Activated CD8-positive, alpha-beta T cell treated with anti-CD3 and anti-CD28 coated beads, Interleukin-2, amount 10 ng/mL, durations not matched to agents 7 days and 5 days (primary cell): Measurements from ENCODE around the gene ADAMTSL2. TPM values are rescaled to one million over a fixed set of nuclear protein-coding genes. Genes with fewer than 3 reads are reported as not detected.

Source experiments
- ATAC-seq: fragments of 150-1000 bp; cut with Tn5 transposase; one replicate; pipeline ENCODE4 v1.10.0; 2021; ENCODE audit warnings: moderate library complexity
- CTCF ChIA-PET: fragments of 350-600 bp; sonication (Branson Sonifier 250); formaldehyde crosslinking; loops from one replicate; lab custom pipeline; 2021; ENCODE audit warnings: antibody characterized with exemption; lab: Charles Lee
- POLR2A ChIA-PET: fragments of 350-600 bp; sonication (Branson Sonifier 250); formaldehyde crosslinking; loops from one replicate; lab custom pipeline; 2021; ENCODE audit warnings: antibody characterized with exemption; lab: Charles Lee
- DNase-seq: peaks from one replicate; pipeline ENCODE4 v3.0.0-alpha.2; 2020
- H3K27ac Mint-ChIP-seq: one replicate; pipeline ENCODE4 v1.8.0; 2021; ENCODE audit warnings: mild to moderate bottlenecking, mixed read lengths
- H3K27me3 Mint-ChIP-seq: one replicate; pipeline ENCODE4 v1.8.0; 2021; ENCODE audit warnings: low read depth, mixed read lengths
- H3K36me3 Mint-ChIP-seq: one replicate; pipeline ENCODE4 v1.8.0; 2021; ENCODE audit warnings: low read depth, mixed read lengths
- H3K4me1 Mint-ChIP-seq: one replicate; pipeline ENCODE4 v1.8.0; 2021; ENCODE audit warnings: low read depth, mixed read lengths
- H3K4me3 Mint-ChIP-seq: one replicate; pipeline ENCODE4 v1.8.0; 2021; ENCODE audit warnings: mild to moderate bottlenecking, mixed read lengths
- H3K9me3 Mint-ChIP-seq: one replicate; pipeline ENCODE4 v1.8.0; 2022; ENCODE audit warnings: mixed read lengths; ENCODE audit not compliant: insufficient read depth
- total RNA-seq, 2 experiments: library from RNA; stranded (reverse); gene quantifications; one replicate each; pipeline ENCODE4 v1.2.3, GENCODE V29; 2021

Gene ADAMTSL2
- total RNA-seq, 2 experiments from 2014 or later: not detected

- Mint-ChIP-seq H3K27me3 (peaks cover 3% of the 10 kb centered on the region), H3K36me3 (no peaks in the 10 kb centered on the region), H3K4me3 (no peak overlapping the region), H3K9me3 (no peaks in the 10 kb centered on the region), H3K4me1 (no peaks in the 10 kb centered on the region), H3K27ac (no peak overlapping the region)
- ATAC-seq (no peak), DNase-seq (no peak)
- POLR2A ChIA-PET: no interaction called here
- CTCF ChIA-PET: no interaction called here
Measured at GRCh38 chr9:133493428-133493827, 41.1 kb upstream of the ADAMTSL2 start.

DNA sequence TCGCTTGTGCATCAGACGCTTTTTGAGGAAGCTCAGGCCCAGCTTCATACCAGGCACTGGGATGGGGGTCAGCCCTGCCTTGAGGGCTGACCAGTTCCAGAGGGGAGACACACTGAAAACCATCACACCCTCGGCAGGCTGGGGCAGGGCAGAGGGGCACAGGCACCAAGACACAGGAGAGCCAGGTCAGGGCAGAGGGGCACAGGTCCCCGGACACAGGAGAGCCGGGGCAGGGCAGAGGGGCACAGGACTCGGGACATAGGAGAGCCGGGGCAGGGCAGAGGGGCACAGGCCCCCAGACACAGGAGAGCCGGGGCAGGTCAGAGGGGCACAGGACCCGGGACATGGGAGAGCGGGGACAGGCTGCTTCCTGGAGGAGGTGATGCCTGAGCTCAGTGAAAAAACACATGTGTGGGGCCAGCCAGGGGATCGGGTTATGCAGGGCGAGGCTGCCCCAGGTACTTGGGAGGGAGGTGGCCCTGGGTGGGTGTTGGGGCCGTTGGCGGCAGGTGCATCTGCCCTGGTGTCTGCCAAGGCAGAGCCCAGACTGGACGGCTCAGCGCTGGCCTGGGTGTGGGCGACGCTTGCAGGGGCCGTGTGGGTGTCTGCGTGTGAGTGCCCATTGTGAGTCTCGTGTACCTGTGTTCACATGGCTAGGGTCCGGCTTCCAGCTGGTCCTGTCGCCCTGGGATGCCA is 40.5 kb upstream of the ADAMTSL2 start:
- no peak for ATAC-seq
- no peak overlapping the region for H3K27ac Mint-ChIP-seq
- peaks cover 3% of the 10 kb centered on the region for H3K27me3 Mint-ChIP-seq
- ChIA-PET POLR2A (no interaction called here), CTCF (no interaction called here)
- no peak for DNase-seq
- H3K9me3 Mint-ChIP-seq: no peaks in the 10 kb centered on the region
- no peak overlapping the region for H3K4me3 Mint-ChIP-seq
- no peaks in the 10 kb centered on the region for H3K4me1 Mint-ChIP-seq
- H3K36me3 Mint-ChIP-seq: no peaks in the 10 kb centered on the region

GRCh38 chr9:133494636-133495326 is 39.7 kb upstream of the ADAMTSL2 start:
- no peak overlapping the region for H3K4me3 Mint-ChIP-seq
- no peaks in the 10 kb centered on the region for H3K9me3 Mint-ChIP-seq
- no peak overlapping the region for H3K27ac Mint-ChIP-seq
- H3K4me1 Mint-ChIP-seq: no peaks in the 10 kb centered on the region
- ChIA-PET POLR2A (no interaction called here), CTCF (interaction anchor here (1.3 to 2.1 kb wide), 2 partner anchors 8 to 248 kb away, joined by 3 to 15 read pairs; no protein-coding TSS in a partner anchor)
- H3K36me3 Mint-ChIP-seq: no peaks in the 10 kb centered on the region
- no peaks in the 10 kb centered on the region for H3K27me3 Mint-ChIP-seq
- no peak for DNase-seq
- ATAC-seq: no peak

DNA sequence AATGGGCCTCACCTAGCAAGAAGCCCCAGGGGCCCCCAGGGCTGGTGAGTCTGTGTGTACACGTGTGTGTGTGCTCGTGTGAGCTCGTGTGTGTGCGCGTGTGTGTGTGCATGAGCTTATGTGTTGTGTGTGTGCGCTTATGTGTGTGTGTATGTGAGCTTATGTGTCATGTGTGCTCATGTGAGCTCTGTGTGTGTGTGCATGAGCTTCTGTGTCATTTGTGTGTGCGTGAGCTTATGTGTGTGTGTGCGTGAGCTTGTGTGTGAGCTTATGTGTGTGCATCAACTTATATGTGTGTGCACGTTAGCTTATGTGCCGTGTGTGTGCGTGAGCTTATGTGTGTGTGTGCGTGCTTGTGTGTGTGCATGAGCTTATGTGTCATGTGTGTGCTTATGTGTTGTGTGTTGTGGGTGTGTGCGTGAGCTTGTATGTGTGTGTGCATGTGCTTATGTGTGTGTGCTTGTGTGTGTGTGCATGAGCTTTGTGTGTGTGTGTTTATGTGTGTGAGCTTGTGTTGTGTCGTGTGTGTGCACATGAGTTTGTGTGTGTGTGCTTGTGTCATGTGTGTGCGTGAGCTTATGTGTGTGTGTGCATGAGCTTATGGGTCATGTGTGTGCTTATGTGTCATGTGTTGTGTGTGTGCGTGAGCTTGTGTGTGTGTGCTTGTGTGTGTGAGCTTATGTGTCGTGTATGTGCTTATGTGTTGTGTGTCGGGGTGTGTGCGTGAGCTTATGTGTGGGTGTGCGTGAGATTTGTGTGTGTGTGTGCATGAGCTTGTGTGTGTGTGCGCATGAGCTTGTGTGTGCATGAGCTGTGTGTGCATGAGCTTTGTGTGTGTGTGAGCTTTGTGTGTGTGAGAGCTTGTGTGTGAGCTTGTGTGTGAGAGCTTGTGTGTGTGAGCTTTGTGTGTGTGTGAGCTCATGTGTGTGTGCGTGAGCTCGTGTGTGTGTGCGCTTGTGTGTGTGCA is 38.9 kb upstream of the ADAMTSL2 start:
- ATAC-seq (no peak), DNase-seq (no peak)
- Mint-ChIP-seq H3K27ac (no peak overlapping the region), H3K27me3 (peaks cover 4% of the 10 kb centered on the region), H3K4me1 (no peaks in the 10 kb centered on the region), H3K9me3 (no peaks in the 10 kb centered on the region), H3K36me3 (no peaks in the 10 kb centered on the region), H3K4me3 (no peak overlapping the region)
- ChIA-PET CTCF (interaction anchor here (1.3 to 2.1 kb wide), 2 partner anchors 9 to 248 kb away, joined by 3 to 15 read pairs; no protein-coding TSS in a partner anchor), POLR2A (interaction anchor here (0.8 kb wide), 1 partner anchor 10 kb away, joined by 5 read pairs; no protein-coding TSS in a partner anchor)

GRCh38 chr9:133496861-133497842 is 37.4 kb upstream of the ADAMTSL2 start:
- POLR2A ChIA-PET: no interaction called here
- Mint-ChIP-seq H3K9me3 (peaks cover 12% of the 10 kb centered on the region), H3K4me3 (no peak overlapping the region), H3K27me3 (peaks cover 12% of the 10 kb centered on the region), H3K4me1 (no peaks in the 10 kb centered on the region), H3K36me3 (no peaks in the 10 kb centered on the region), H3K27ac (no peak overlapping the region)
- DNase-seq (no peak), ATAC-seq (no peak)
- CTCF ChIA-PET: interaction anchor here (2.1 kb wide), 1 partner anchor 11 kb away, joined by 15 read pairs; no protein-coding TSS in a partner anchor

- POLR2A ChIA-PET: interaction anchor here (0.7 kb wide), 1 partner anchor 8 kb away, joined by 4 read pairs; no protein-coding TSS in a partner anchor
- H3K27me3 Mint-ChIP-seq: peaks cover 18% of the 10 kb centered on the region
- H3K9me3 Mint-ChIP-seq: peaks cover 22% of the 10 kb centered on the region
- H3K4me1 Mint-ChIP-seq: no peaks in the 10 kb centered on the region
- no peaks in the 10 kb centered on the region for H3K36me3 Mint-ChIP-seq
- CTCF ChIA-PET: interaction anchor here (1.0 kb wide), 1 partner anchor 13 kb away, joined by 3 read pairs; no protein-coding TSS in a partner anchor
- H3K4me3 Mint-ChIP-seq: no peak overlapping the region
- H3K27ac Mint-ChIP-seq: no peak overlapping the region
- ATAC-seq (no peak), DNase-seq (no peak)
Measured at GRCh38 chr9:133499132-133499891, 35.2 kb upstream of the ADAMTSL2 start.

GRCh38 chr9:133499892-133500270 is 34.6 kb upstream of the ADAMTSL2 start:
- ChIA-PET CTCF (interaction anchor here (1.0 kb wide), 1 partner anchor 13 kb away, joined by 3 read pairs; no protein-coding TSS in a partner anchor), POLR2A (interaction anchor here (1.6 kb wide), 1 partner anchor 9 kb away, joined by 4 read pairs; no protein-coding TSS in a partner anchor)
- ATAC-seq (no peak), DNase-seq (no peak)
- peaks cover 18% of the 10 kb centered on the region for H3K27me3 Mint-ChIP-seq
- no peaks in the 10 kb centered on the region for H3K4me1 Mint-ChIP-seq
- no peak overlapping the region for H3K4me3 Mint-ChIP-seq
- H3K36me3 Mint-ChIP-seq: no peaks in the 10 kb centered on the region
- H3K27ac Mint-ChIP-seq: no peak overlapping the region
- H3K9me3 Mint-ChIP-seq: peaks cover 22% of the 10 kb centered on the region

GRCh38 chr9:133502112-133502511 is 32.4 kb upstream of the ADAMTSL2 start:
- Mint-ChIP-seq H3K27ac (no peak overlapping the region), H3K4me3 (no peak overlapping the region), H3K4me1 (no peaks in the 10 kb centered on the region), H3K36me3 (no peaks in the 10 kb centered on the region), H3K9me3 (peaks cover 22% of the 10 kb centered on the region), H3K27me3 (peaks cover 18% of the 10 kb centered on the region)
- no peak for DNase-seq
- POLR2A ChIA-PET: no interaction called here
- ATAC-seq: no peak
- CTCF ChIA-PET: no interaction called here

DNA sequence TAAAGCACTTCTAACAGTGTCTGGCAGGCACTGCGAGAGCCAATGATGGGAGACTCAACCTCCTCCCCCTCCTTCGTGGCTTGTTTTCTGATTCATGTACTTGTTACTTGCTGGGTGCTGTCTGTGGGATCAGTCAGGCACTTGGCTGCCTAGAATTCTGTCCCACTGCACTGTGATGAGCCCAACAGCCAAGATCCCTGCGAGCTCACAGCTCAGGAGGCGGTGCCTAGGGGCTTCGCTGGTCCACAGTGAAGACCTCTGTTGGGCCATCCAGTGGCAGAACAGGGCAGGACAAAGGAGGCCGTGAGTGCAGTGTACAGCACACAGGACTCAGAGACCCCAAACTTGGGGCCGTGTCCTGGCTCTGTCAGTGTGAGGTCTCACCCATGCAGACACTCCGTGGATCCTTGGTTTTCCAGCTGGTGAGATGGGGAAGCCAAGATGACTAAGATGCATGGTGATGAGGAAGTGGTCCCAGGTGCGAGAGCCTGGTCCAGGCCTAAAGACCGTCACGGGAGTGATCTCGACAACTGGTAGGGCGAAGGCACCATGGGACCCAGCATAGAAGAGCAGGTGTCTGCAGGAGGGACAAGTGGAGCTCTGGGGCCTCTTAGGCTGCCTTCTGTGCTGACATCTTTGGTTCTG is 29.2 kb upstream of the ADAMTSL2 start:
- H3K27ac Mint-ChIP-seq: no peak overlapping the region
- H3K9me3 Mint-ChIP-seq: peaks cover 22% of the 10 kb centered on the region
- H3K4me1 Mint-ChIP-seq: peaks cover 17% of the 10 kb centered on the region
- DNase-seq (no peak), ATAC-seq (no peak)
- H3K27me3 Mint-ChIP-seq: peaks cover 15% of the 10 kb centered on the region
- CTCF ChIA-PET: no interaction called here
- POLR2A ChIA-PET: interaction anchor here (0.5 to 0.7 kb wide), 2 partner anchors 10 to 46 kb away, joined by 4 to 5 read pairs; partner anchors contain the start of gene CACFD1
- no peaks in the 10 kb centered on the region for H3K36me3 Mint-ChIP-seq
- no peak overlapping the region for H3K4me3 Mint-ChIP-seq
